Spleen (tissue), 11 donors: ENCODE measurements around the gene GSE1. TPM values are rescaled to one million over a fixed set of nuclear protein-coding genes. Genes with fewer than 3 reads are reported as not detected.
A peak's percentile ranks its signal among the peaks of the same experiment; 100 is the strongest.

Experiments
- DNase-seq: peaks from one replicate; pipeline ENCODE4 v3.0.0-alpha.2; 2020
- H3K27ac ChIP-seq, 8 donors: fragments of 200-600 bp; sonication (generic) in 7 of 8; 1 replicate in 4 of 8; 2 replicates in 4 of 8; pipeline versions ENCODE4 v1.5.0 to v1.8.0; 2016 to 2021; ENCODE audit warnings: inconsistent platforms in 4 of 8, mild to moderate bottlenecking in 4 of 8, moderate library complexity in 1 of 8
- H3K27me3 ChIP-seq, 7 donors: fragments of 200-600 bp; sonication (generic) in 6 of 7; replicated peaks in 1 of 7; 1 replicate in 4 of 7; 2 replicates in 3 of 7; pipeline versions ENCODE4 v1.5.0 to v1.8.0; 2016 to 2021; ENCODE audit warnings: inconsistent platforms in 3 of 7, mild to moderate bottlenecking in 1 of 7
- H3K36me3 ChIP-seq, 6 donors: fragments of 200-600 bp; sonication (generic) in 5 of 6; 1 replicate in 4 of 6; 2 replicates in 2 of 6; pipeline versions ENCODE4 v1.5.0 to v1.8.0; 2016 to 2021; ENCODE audit warnings: inconsistent platforms in 2 of 6
- H3K4me1 ChIP-seq, 6 donors: fragments of 200-600 bp; sonication (generic) in 5 of 6; 1 replicate in 3 of 6; 2 replicates in 3 of 6; pipeline versions ENCODE4 v1.5.0 to v1.8.0; 2016 to 2021; ENCODE audit warnings: inconsistent platforms in 3 of 6
- H3K4me3 ChIP-seq, 8 donors: fragments of 200-600 bp; sonication (generic) in 7 of 8; 1 replicate in 4 of 8; 2 replicates in 4 of 8; pipeline versions ENCODE4 v1.5.0 to v1.8.0; 2016 to 2021; ENCODE audit warnings: inconsistent platforms in 4 of 8, mild to moderate bottlenecking in 4 of 8, moderate library complexity in 2 of 8
- H3K9me3 ChIP-seq, 8 donors: fragments of 200-600 bp; sonication (generic) in 7 of 8; 1 replicate in 4 of 8; 2 replicates in 4 of 8; pipeline versions ENCODE4 v1.5.0 to v1.8.0; 2016 to 2021; ENCODE audit warnings: inconsistent platforms in 4 of 8
- POLR2A ChIP-seq, 3 donors: fragments of 450-650 bp; IDR thresholded peaks; one replicate each; pipeline ENCODE4 v1.5.1; 2017; ENCODE audit warnings: antibody characterized with exemption in 3 of 3, mild to moderate bottlenecking in 1 of 3
- POLR2AphosphoS5 ChIP-seq, 3 donors: sonication (generic); formaldehyde crosslinking; IDR thresholded peaks; one replicate each; pipeline ENCODE4 v1.5.1; 2017; ENCODE audit warnings: antibody characterized with exemption in 3 of 3
- WGBS, 5 donors: extraction: QIAGEN DNeasy Blood & Tissue Kit in 3 of 5; methylation state at CpG; one replicate each; pipeline versions ENCODE4 v1.1.5 to v1.1.7; 2013 to 2018; 5-methylcytosine and 5-hydroxymethylcytosine counted together
- intact Hi-C: fragments of 100-400 bp; cut with DNase I; formaldehyde crosslinking; loops from one replicate; pipeline ENCODE4 v1.15.0; 2023; ENCODE audit warnings: low total_unique reads
- polyA plus RNA-seq, 3 donors: library from polyadenylated mRNA; stranded (reverse); fragments of 200-250 nt; gene quantifications; one replicate each; pipeline ENCODE4 v1.2.1, GENCODE V29; 2013
- total RNA-seq, 7 donors: library from RNA; depleted of rRNA in 3 of 7; stranded (reverse); fragments of >200 nt in 3 of 7; fragmentation: NEBNext Ultra II Directional in 4 of 7; extraction: Animal tissue kit (Norgen Biotek cat#: 25700) in 4 of 7; gene quantifications; one replicate each; pipeline versions ENCODE4 v1.1.0 to v1.2.1, GENCODE V29; 2016 to 2021
- TF ChIP-seq, protein P1 (sequence below), 11 experiments: fragments of 200-600 bp in 7 of 11; fragments of 450-650 bp in 4 of 11; sonication (generic) in 4 of 11; IDR thresholded peaks in 8 of 11; conservative IDR thresholded peaks in 3 of 11; 1 replicate in 7 of 11; 2 replicates in 4 of 11; pipeline versions ENCODE4 v1.4.0 to v1.8.0; 2016 to 2021; ENCODE audit warnings: antibody characterized with exemption in 11 of 11, inconsistent platforms in 4 of 11, mild to moderate bottlenecking in 1 of 11
- donor health status: healthy with polysubstance abuse.
- donor health status: DM: no; HTN: no; CAD: no; lungs with moderate emphysema.
- donor health status: DM: no; HTN: no; CAD: no.
- donor health status: Bipolar disorder and iron deficiency.
- donor health status: healthy.
- donor health status: DM: no; HTN: no; CAD: no.
- donor health status: DM: yes; HTN: yes; CAD: no.

GSE1 gene
- total and polyA plus RNA-seq, 10 donors: 7.4 to 121 (median 86.3) TPM

GRCh38 chr16:85718682-85719081, 105.6 kb downstream of the GSE1 start:
- peaks cover 0 to 47% (median 26%) of the 10 kb centered on the region in 6 donors for H3K4me1 ChIP-seq
- 36 to 58% (median 49%) methylated on average over 11 of the region's 11 CpGs for WGBS, 5 donors
- no peak for DNase-seq
- no peaks in the 10 kb centered on the region for H3K9me3 ChIP-seq
- peaks cover 0 to under 1% (median 0%) of the 10 kb centered on the region in 6 donors for H3K36me3 ChIP-seq
- no peak for TF ChIP-seq POLR2A (IDR thresholded peaks at IDR 0.05)
- TF ChIP-seq POLR2AphosphoS5 (IDR thresholded peaks at IDR 0.05): no peak
- TF ChIP-seq, protein P1, sequence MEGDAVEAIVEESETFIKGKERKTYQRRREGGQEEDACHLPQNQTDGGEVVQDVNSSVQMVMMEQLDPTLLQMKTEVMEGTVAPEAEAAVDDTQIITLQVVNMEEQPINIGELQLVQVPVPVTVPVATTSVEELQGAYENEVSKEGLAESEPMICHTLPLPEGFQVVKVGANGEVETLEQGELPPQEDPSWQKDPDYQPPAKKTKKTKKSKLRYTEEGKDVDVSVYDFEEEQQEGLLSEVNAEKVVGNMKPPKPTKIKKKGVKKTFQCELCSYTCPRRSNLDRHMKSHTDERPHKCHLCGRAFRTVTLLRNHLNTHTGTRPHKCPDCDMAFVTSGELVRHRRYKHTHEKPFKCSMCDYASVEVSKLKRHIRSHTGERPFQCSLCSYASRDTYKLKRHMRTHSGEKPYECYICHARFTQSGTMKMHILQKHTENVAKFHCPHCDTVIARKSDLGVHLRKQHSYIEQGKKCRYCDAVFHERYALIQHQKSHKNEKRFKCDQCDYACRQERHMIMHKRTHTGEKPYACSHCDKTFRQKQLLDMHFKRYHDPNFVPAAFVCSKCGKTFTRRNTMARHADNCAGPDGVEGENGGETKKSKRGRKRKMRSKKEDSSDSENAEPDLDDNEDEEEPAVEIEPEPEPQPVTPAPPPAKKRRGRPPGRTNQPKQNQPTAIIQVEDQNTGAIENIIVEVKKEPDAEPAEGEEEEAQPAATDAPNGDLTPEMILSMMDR (IDR thresholded peaks at IDR 0.05 in 8 of 11, conservative IDR thresholded peaks at IDR 0.05 in 3 of 11): peak in 6 of 11 experiments; percentile 22 to 56 (median 28)
- H3K4me3 ChIP-seq: no peak overlapping the region
- intact Hi-C loops: no loop called here
- no peak overlapping the region for H3K27ac ChIP-seq
- H3K27me3 ChIP-seq: peaks cover 0 to 13% (median 0%) of the 10 kb centered on the region in 7 donors

DNA sequence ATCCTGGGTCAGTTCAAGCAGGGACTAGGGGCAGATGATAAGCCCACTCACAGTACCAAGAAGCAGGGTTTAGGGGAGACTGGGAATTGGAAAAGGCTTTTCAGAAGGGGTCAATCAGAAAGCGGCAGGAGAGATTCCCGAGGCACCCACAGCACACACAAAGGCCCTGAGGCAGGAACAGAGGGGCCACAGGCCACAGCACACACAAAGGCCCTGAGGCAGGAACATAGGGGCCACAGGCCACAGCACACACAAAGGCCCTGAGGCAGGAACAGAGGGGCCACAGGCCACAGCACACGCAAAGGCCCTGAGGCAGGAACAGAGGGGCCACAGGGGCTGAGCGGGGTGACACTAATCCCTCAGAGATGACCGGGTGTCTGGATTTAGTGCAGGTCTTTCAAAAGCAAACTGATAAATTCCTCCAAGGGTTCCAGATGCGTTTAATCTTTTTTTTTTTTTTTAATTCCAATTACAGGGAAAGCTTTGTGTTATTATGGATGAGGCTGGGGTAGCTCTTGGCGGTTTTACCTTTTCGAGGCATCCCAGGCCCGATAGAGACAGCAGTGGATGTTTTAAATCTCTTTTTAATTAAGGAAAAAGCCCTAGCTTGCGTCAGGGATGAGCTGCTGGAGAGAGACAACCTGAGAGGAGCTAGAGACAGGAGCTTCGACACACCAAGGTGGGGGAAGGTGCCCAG, 106.6 kb downstream of the GSE1 start:
- TF ChIP-seq, protein P1 (IDR thresholded peaks at IDR 0.05 in 8 of 11, conservative IDR thresholded peaks at IDR 0.05 in 3 of 11): no peak
- no peak for TF ChIP-seq POLR2A (IDR thresholded peaks at IDR 0.05)
- TF ChIP-seq POLR2AphosphoS5 (IDR thresholded peaks at IDR 0.05): no peak

GRCh38 chr16:85720302-85720637, 107.1 kb downstream of the GSE1 start:
- no peak for DNase-seq
- WGBS, 5 donors: 66 to 86% (median 74%) methylated on average over 4 of the region's 4 CpGs
- peaks cover 0 to 16% (median 0%) of the 10 kb centered on the region in 6 donors for H3K36me3 ChIP-seq
- H3K4me3 ChIP-seq: no peak overlapping the region
- no peaks in the 10 kb centered on the region for H3K9me3 ChIP-seq
- peaks cover 0 to 13% (median 0%) of the 10 kb centered on the region in 7 donors for H3K27me3 ChIP-seq
- intact Hi-C loops: no loop called here
- no peak overlapping the region for H3K27ac ChIP-seq
- H3K4me1 ChIP-seq: peaks cover 0 to 45% (median 26%) of the 10 kb centered on the region in 6 donors
- TF ChIP-seq POLR2A (IDR thresholded peaks at IDR 0.05) (no peak), POLR2AphosphoS5 (IDR thresholded peaks at IDR 0.05) (no peak)
- TF ChIP-seq, protein P1 (IDR thresholded peaks at IDR 0.05 in 8 of 11, conservative IDR thresholded peaks at IDR 0.05 in 3 of 11): no peak

More for the DNA sequence above, 106.6 kb downstream of the GSE1 start:
- Histone ChIP-seq H3K9me3 (no peaks in the 10 kb centered on the region), H3K36me3 (peaks cover 0 to 11% (median 0%) of the 10 kb centered on the region in 6 donors), H3K4me1 (peaks cover 0 to 47% (median 26%) of the 10 kb centered on the region in 6 donors), H3K27me3 (peaks cover 0 to 13% (median 0%) of the 10 kb centered on the region in 7 donors), H3K4me3 (no peak overlapping the region), H3K27ac (no peak overlapping the region)
- DNase-seq: no peak
- intact Hi-C loops: no loop called here
- 83 to 97% (median 86%) methylated on average over 11 of the region's 11 CpGs for WGBS, 5 donors

GRCh38 chr16:85722128-85722893, 109.2 kb downstream of the GSE1 start:
- Histone ChIP-seq H3K27me3 (peaks cover 0 to 5% (median 0%) of the 10 kb centered on the region in 7 donors), H3K4me1 (peaks cover 0 to 24% (median 15%) of the 10 kb centered on the region in 6 donors), H3K9me3 (no peaks in the 10 kb centered on the region), H3K4me3 (no peak overlapping the region), H3K36me3 (peaks cover 0 to 26% (median 0%) of the 10 kb centered on the region in 6 donors), H3K27ac (no peak overlapping the region)
- intact Hi-C loops: no loop called here
- DNase-seq: no peak
- WGBS, 5 donors: 92 to 97% (median 93%) methylated on average over 15 to 20 of the region's 20 CpGs
- TF ChIP-seq POLR2AphosphoS5 (IDR thresholded peaks at IDR 0.05) (no peak), POLR2A (IDR thresholded peaks at IDR 0.05) (no peak)
- TF ChIP-seq, protein P1 (IDR thresholded peaks at IDR 0.05 in 8 of 11, conservative IDR thresholded peaks at IDR 0.05 in 3 of 11): no peak
